Measurements from ENCODE around the gene MAST4. TPM values are rescaled to one million over a fixed set of nuclear protein-coding genes. Genes with fewer than 3 reads are reported as not detected.

MAST4 gene
- total RNA-seq, 1 donor, result 23.2 TPM

- no peak overlapping the region for H3K4me3 ChIP-seq (ENCODE audit: low read depth, low read length)
- DNase-seq (ENCODE audit: low read depth), result no peak
- TF ChIP-seq CTCF (IDR thresholded peaks at IDR 0.05; ENCODE audit: insufficient read depth, low read length), result no peak
Observed at GRCh38 chr5:67143549-67143948, 547.4 kb downstream of the MAST4 start.

- H3K4me3 ChIP-seq (ENCODE audit: low read depth, low read length), result no peak overlapping the region
- no peak for TF ChIP-seq CTCF (IDR thresholded peaks at IDR 0.05; ENCODE audit: insufficient read depth, low read length)
- DNase-seq (ENCODE audit: low read depth), result no peak
Observed at GRCh38 chr5:67144183-67144639, 548.0 kb downstream of the MAST4 start.

- DNase-seq (ENCODE audit: low read depth), result peak; percentile 31
- no peak overlapping the region for H3K4me3 ChIP-seq (ENCODE audit: low read depth, low read length)
- TF ChIP-seq CTCF (IDR thresholded peaks at IDR 0.05; ENCODE audit: insufficient read depth, low read length), result no peak
Observed at GRCh38 chr5:67146574-67146973, 550.4 kb downstream of the MAST4 start.

GRCh38 chr5:67146981-67147380, 550.8 kb downstream of the MAST4 start:
- no peak for TF ChIP-seq CTCF (IDR thresholded peaks at IDR 0.05; ENCODE audit: insufficient read depth, low read length)
- no peak for DNase-seq (ENCODE audit: low read depth)
- H3K4me3 ChIP-seq (ENCODE audit: low read depth, low read length), result no peak overlapping the region

- DNase-seq (ENCODE audit: low read depth), result peak; percentile 39
- H3K4me3 ChIP-seq (ENCODE audit: low read depth, low read length), result no peak overlapping the region
- no peak for TF ChIP-seq CTCF (IDR thresholded peaks at IDR 0.05; ENCODE audit: insufficient read depth, low read length)
Observed at GRCh38 chr5:67147760-67148159, 551.6 kb downstream of the MAST4 start.

- DNase-seq (ENCODE audit: low read depth), result peak; percentile 8
- TF ChIP-seq CTCF (IDR thresholded peaks at IDR 0.05; ENCODE audit: insufficient read depth, low read length), result no peak
- H3K4me3 ChIP-seq (ENCODE audit: low read depth, low read length), result peak overlapping the region; percentile 49
Observed at GRCh38 chr5:67149057-67149950, 553.1 kb downstream of the MAST4 start.

All from fibroblast of the aortic adventitia (primary cell).